ACC112 (cell line): ENCODE measurements around the gene RALGPS1.

Source experiments
- H2AFZ ChIP-seq: fragments of 200-600 bp; sonication (generic); one replicate; pipeline ENCODE4 v1.6.0; 2017; ENCODE audit warnings: antibody characterized with exemption, low read length; ENCODE audit not compliant: unreplicated experiment
- H3K27ac ChIP-seq: fragments of 200-600 bp; sonication (generic); 2 replicates; pipeline ENCODE4 v1.5.1; 2014; ENCODE audit warnings: low read depth, mild to moderate bottlenecking, antibody characterized with exemption, low read length, moderate library complexity
- H3K27me3 ChIP-seq: fragments of 200-600 bp; sonication (generic); 2 replicates; pipeline ENCODE4 v1.6.1; 2014; ENCODE audit warnings: mild to moderate bottlenecking, antibody characterized with exemption, low read length, moderate library complexity, mixed read lengths; ENCODE audit not compliant: insufficient read depth
- H3K36me3 ChIP-seq: fragments of 200-600 bp; sonication (generic); 2 replicates; pipeline ENCODE4 v1.6.1; 2016; ENCODE audit warnings: mild to moderate bottlenecking, antibody characterized with exemption, low read length, moderate library complexity, mixed read lengths; ENCODE audit not compliant: insufficient read depth
- H3K4me1 ChIP-seq: fragments of 200-600 bp; sonication (generic); one replicate; pipeline ENCODE4 v1.6.1; 2016; ENCODE audit warnings: low read length, mixed read lengths; ENCODE audit not compliant: insufficient read depth, unreplicated experiment, control insufficient read depth
- H3K4me3 ChIP-seq: fragments of 200-600 bp; sonication (generic); 2 replicates; pipeline ENCODE4 v1.5.1; 2014; ENCODE audit warnings: mild to moderate bottlenecking, low read depth, low read length
- H3K79me2 ChIP-seq: fragments of 200-600 bp; sonication (generic); one replicate; pipeline ENCODE4 v1.6.0; 2016; ENCODE audit warnings: low read length; ENCODE audit not compliant: control insufficient read depth, unreplicated experiment, insufficient read depth

The RALGPS1 gene

GRCh38 chr9:127219520-127219919, 304.9 kb downstream of the RALGPS1 start:
- no peaks in the 10 kb centered on the region for H3K4me1 ChIP-seq
- H3K27me3 ChIP-seq, result peaks cover 41% of the 10 kb centered on the region

GRCh38 chr9:127221695-127222094, 307.1 kb downstream of the RALGPS1 start:
- Histone ChIP-seq H3K27me3 (peaks cover 42% of the 10 kb centered on the region), H2AFZ (no peak overlapping the region), H3K27ac (no peak overlapping the region), H3K36me3 (no peaks in the 10 kb centered on the region), H3K79me2 (no peaks in the 10 kb centered on the region), H3K4me1 (peaks cover 10% of the 10 kb centered on the region), H3K4me3 (no peak overlapping the region)

More at GRCh38 chr9:127219520-127219919, 304.9 kb downstream of the RALGPS1 start:
- H3K4me3 ChIP-seq, result no peak overlapping the region
- H3K79me2 ChIP-seq, result no peaks in the 10 kb centered on the region
- H3K36me3 ChIP-seq, result no peaks in the 10 kb centered on the region
- no peak overlapping the region for H3K27ac ChIP-seq
- H2AFZ ChIP-seq, result no peak overlapping the region

- Histone ChIP-seq H3K27ac (no peak overlapping the region), H3K36me3 (no peaks in the 10 kb centered on the region), H3K79me2 (no peaks in the 10 kb centered on the region), H3K27me3 (peaks cover 42% of the 10 kb centered on the region), H3K4me1 (peaks cover 10% of the 10 kb centered on the region), H2AFZ (no peak overlapping the region), H3K4me3 (no peak overlapping the region)
These were observed 308.0 kb downstream of the RALGPS1 start for GRCh38 chr9:127222388-127223095.

- Histone ChIP-seq H3K27me3 (peaks cover 42% of the 10 kb centered on the region), H3K36me3 (no peaks in the 10 kb centered on the region), H3K27ac (no peak overlapping the region)
These were observed 308.7 kb downstream of the RALGPS1 start for GRCh38 chr9:127223266-127223665.

GRCh38 chr9:127223810-127224177, 309.2 kb downstream of the RALGPS1 start:
- Histone ChIP-seq H3K4me1 (peaks cover 10% of the 10 kb centered on the region), H3K4me3 (peak overlapping the region; percentile 89), H3K27me3 (peaks cover 42% of the 10 kb centered on the region), H2AFZ (no peak overlapping the region), H3K79me2 (no peaks in the 10 kb centered on the region), H3K36me3 (no peaks in the 10 kb centered on the region), H3K27ac (no peak overlapping the region)

More at GRCh38 chr9:127223266-127223665, 308.7 kb downstream of the RALGPS1 start:
- peaks cover 10% of the 10 kb centered on the region for H3K4me1 ChIP-seq
- no peaks in the 10 kb centered on the region for H3K79me2 ChIP-seq
- no peak overlapping the region for H3K4me3 ChIP-seq
- no peak overlapping the region for H2AFZ ChIP-seq

- Histone ChIP-seq H3K36me3 (no peaks in the 10 kb centered on the region), H3K79me2 (no peaks in the 10 kb centered on the region), H3K27ac (no peak overlapping the region), H3K27me3 (peaks cover 42% of the 10 kb centered on the region), H2AFZ (peak overlapping the region; percentile 100), H3K4me3 (peak overlapping the region; percentile 89), H3K4me1 (peaks cover 10% of the 10 kb centered on the region)
These were observed 309.7 kb downstream of the RALGPS1 start for GRCh38 chr9:127224178-127224882.

- Histone ChIP-seq H3K4me3 (peak overlapping the region; percentile 89), H3K79me2 (no peaks in the 10 kb centered on the region), H3K36me3 (no peaks in the 10 kb centered on the region), H3K27ac (no peak overlapping the region), H3K4me1 (peaks cover 10% of the 10 kb centered on the region), H2AFZ (peak overlapping the region; percentile 80), H3K27me3 (peaks cover 42% of the 10 kb centered on the region)
These were observed 310.5 kb downstream of the RALGPS1 start for GRCh38 chr9:127224883-127225739.

- Histone ChIP-seq H3K79me2 (no peaks in the 10 kb centered on the region), H3K36me3 (no peaks in the 10 kb centered on the region), H2AFZ (peak overlapping the region; percentile 80), H3K4me1 (peaks cover 10% of the 10 kb centered on the region), H3K27me3 (peaks cover 35% of the 10 kb centered on the region), H3K4me3 (peak overlapping the region; percentile 82), H3K27ac (no peak overlapping the region)
These were observed 311.4 kb downstream of the RALGPS1 start for GRCh38 chr9:127225801-127226625.

- peaks cover 15% of the 10 kb centered on the region for H3K4me1 ChIP-seq
- no peak overlapping the region for H3K27ac ChIP-seq
- no peak overlapping the region for H3K4me3 ChIP-seq
These were observed 315.3 kb downstream of the RALGPS1 start for GRCh38 chr9:127229691-127230417.

More at GRCh38 chr9:127229691-127230417, 315.3 kb downstream of the RALGPS1 start:
- no peak overlapping the region for H2AFZ ChIP-seq
- no peaks in the 10 kb centered on the region for H3K27me3 ChIP-seq
- no peaks in the 10 kb centered on the region for H3K36me3 ChIP-seq
- no peaks in the 10 kb centered on the region for H3K79me2 ChIP-seq
